ENCODE data around the gene MPP2. TPM values are rescaled to one million over a fixed set of nuclear protein-coding genes. Genes with fewer than 3 reads are reported as not detected.
"Not testable (repeated sequence)": the region's sequence is repeated elsewhere in the genome, so short reads cannot be mapped to it uniquely, and the experiment has no call there.

The MPP2 gene
- total RNA-seq, 4 donors from 2014 or later = 0.42 to 10.7 (median 3.7) TPM

DNA sequence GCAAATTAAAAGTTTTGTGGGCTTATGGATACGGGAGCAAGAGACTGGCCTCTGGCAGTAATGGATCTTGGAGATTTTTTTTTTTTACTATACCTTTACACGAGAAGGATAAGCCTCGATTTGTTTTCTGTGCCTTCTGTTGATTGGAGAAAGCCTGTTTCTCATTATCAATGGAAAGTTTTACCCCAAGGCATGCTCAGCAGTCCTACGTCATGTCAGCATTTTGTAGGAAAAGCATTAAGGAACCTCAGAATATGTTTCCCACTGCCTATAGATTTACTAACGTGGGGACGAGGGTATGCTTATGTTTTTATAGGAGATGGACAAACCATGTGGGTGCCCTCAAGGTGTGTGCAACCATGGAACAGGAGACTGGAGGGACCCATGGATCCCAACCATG is 33.5 kb downstream of the MPP2 start:
- no peak for DNase-seq (ENCODE audit: low spot score in 2 of 2)
- 53 to 63% methylated on average over 6 of the region's 6 CpGs for WGBS, 2 donors
- no peak for TF ChIP-seq POLR2A (IDR thresholded peaks at IDR 0.05)
- no peak overlapping the region for H3K4me3 ChIP-seq (ENCODE audit: low read depth, poor library complexity, severe bottlenecking)
- intact Hi-C loops (cut with DNase I; ENCODE audit: low total_unique reads) = no loop called here

DNA sequence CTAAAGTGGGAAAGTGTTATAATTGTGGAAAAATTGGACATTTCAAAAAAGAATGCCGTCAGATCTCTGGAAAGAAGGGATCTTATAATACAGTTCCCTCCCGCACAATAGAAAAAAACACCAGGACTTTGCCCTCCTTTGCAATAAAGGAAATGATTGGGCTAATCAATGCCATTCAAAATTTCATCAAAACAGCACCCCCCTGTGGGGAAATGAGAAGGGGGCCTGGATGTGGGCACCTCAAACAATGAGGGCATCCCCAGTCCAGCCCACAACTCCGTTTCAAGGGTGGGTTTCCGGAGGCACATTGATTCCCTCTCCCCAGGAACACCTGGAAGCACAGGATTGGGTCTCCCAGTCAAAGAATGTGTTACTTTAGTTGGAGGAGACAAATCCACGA is 34.2 kb downstream of the MPP2 start:
- TF ChIP-seq, protein P1, sequence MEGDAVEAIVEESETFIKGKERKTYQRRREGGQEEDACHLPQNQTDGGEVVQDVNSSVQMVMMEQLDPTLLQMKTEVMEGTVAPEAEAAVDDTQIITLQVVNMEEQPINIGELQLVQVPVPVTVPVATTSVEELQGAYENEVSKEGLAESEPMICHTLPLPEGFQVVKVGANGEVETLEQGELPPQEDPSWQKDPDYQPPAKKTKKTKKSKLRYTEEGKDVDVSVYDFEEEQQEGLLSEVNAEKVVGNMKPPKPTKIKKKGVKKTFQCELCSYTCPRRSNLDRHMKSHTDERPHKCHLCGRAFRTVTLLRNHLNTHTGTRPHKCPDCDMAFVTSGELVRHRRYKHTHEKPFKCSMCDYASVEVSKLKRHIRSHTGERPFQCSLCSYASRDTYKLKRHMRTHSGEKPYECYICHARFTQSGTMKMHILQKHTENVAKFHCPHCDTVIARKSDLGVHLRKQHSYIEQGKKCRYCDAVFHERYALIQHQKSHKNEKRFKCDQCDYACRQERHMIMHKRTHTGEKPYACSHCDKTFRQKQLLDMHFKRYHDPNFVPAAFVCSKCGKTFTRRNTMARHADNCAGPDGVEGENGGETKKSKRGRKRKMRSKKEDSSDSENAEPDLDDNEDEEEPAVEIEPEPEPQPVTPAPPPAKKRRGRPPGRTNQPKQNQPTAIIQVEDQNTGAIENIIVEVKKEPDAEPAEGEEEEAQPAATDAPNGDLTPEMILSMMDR (IDR thresholded peaks at IDR 0.05) = no peak
- no peak for TF ChIP-seq POLR2A (IDR thresholded peaks at IDR 0.05)
- 75 to 77% methylated on average over 5 of the region's 5 CpGs for WGBS, 2 donors
- no peak for DNase-seq (ENCODE audit: low spot score in 2 of 2)
- no peak overlapping the region for H3K4me3 ChIP-seq (ENCODE audit: low read depth, poor library complexity, severe bottlenecking)
- intact Hi-C loops (cut with DNase I; ENCODE audit: low total_unique reads) = no loop called here

DNA sequence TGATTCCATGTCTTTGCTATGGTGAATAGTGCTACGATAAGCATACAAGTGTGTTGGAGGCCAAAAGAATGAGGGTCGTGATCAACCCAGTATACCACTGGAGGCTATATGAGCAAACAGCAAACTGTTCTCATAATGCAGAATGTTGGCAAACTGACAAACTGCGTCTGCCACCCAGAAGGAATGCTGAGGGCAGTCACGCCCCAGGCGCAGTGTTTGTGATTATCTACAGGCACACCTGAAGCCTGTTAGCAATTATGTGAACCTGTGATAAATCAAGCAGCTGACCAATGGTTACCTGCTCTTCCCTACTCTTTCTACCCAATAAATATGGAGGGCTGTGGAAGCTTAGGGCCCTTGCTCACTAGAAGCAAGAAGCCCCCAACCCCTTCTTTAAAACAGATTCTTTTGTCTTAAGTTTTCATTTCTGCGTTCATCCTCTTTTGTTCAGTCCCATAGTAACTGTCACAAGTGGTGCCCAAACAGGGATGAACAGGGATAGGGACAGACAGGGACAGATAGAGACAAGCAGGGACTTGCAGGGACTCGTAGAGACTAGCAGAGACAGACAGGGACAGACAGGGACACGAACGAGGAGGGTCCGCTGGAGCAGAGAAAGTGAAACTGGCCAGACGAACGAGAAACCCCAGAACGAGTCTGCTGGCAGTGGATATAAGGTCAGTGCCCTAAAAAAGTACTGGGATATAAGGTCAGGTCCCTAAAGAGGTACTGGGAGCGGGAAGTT is 35.2 kb downstream of the MPP2 start:
- H3K4me3 ChIP-seq (ENCODE audit: low read depth, poor library complexity, severe bottlenecking) = no peak overlapping the region
- intact Hi-C loops (cut with DNase I; ENCODE audit: low total_unique reads) = no loop called here
- TF ChIP-seq, protein P1 (IDR thresholded peaks at IDR 0.05) = no peak
- TF ChIP-seq POLR2A (IDR thresholded peaks at IDR 0.05) = no peak
- 49 to 53% methylated on average over 14 of the region's 14 CpGs for WGBS, 2 donors
- no peak for DNase-seq (ENCODE audit: low spot score in 2 of 2)

DNA sequence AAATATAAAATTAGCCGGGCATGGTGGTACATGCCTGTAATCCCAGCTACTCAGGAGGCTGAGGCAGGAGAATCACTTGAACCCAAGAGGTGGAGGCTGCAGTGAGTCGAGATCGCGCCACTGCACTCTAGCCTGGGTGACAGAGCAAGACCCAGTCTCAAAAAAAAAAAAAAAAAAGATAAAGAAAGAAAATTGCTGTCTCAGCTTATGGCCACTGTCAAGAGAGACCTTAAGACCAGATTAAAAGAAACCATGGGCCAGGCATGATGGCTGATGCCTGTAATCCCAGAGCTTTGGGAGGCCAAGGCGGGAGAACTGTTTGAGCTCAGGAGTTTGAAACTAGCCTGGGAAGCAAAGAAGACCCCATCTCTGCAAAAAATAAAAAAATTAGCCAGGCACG is 38.3 kb downstream of the MPP2 start:
- intact Hi-C loops (cut with DNase I; ENCODE audit: low total_unique reads); H3K4me3 ChIP-seq (ENCODE audit: low read depth, poor library complexity, severe bottlenecking); DNase-seq (ENCODE audit: low spot score in 2 of 2): not testable (repeated sequence)
- 77 to 81% methylated on average over 6 of the region's 6 CpGs for WGBS, 2 donors

DNA sequence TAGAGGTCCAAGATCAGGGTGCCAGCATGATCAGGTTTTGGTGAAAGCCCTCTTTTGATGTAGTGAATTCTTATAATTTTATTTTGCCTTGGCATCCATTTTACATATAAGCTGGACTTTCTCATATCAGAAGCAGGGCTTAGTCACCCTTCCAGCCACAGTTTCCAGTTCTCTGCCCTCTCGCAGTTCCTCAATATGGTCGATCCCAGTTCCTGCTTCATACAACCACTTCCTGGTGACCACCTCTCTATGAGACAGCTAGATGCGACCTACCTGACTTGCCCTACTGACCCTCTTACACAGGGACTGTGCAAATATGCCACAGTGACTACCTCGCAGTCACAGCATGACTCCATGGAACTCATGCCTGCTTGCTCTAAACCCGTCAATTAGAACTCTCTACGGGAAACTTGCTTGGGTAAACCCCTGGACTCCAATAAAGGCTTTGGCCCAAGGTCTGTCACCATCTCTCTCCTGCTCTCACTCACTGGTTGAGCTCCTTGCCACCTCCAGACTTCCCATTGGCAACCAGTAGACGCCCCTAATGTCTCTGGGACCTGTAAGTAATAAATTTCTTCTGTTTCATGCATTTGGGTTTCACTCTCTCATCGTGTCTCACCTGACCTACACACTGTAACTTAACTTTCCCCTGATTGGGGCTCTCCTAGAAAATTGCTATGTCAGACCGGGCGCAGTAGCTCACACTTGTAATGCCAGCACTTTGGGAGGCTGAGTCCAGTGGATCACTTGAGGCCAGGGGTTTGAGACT is 38.9 kb downstream of the MPP2 start:
- TF ChIP-seq, protein P1 (IDR thresholded peaks at IDR 0.05) = no peak
- no peak for TF ChIP-seq POLR2A (IDR thresholded peaks at IDR 0.05)
- 87 to 88% methylated on average over 10 of the region's 10 CpGs for WGBS, 2 donors
- DNase-seq (ENCODE audit: low spot score in 2 of 2) = no peak
- no peak overlapping the region for H3K4me3 ChIP-seq (ENCODE audit: low read depth, poor library complexity, severe bottlenecking)
- intact Hi-C loops (cut with DNase I; ENCODE audit: low total_unique reads) = no loop called here

DNA sequence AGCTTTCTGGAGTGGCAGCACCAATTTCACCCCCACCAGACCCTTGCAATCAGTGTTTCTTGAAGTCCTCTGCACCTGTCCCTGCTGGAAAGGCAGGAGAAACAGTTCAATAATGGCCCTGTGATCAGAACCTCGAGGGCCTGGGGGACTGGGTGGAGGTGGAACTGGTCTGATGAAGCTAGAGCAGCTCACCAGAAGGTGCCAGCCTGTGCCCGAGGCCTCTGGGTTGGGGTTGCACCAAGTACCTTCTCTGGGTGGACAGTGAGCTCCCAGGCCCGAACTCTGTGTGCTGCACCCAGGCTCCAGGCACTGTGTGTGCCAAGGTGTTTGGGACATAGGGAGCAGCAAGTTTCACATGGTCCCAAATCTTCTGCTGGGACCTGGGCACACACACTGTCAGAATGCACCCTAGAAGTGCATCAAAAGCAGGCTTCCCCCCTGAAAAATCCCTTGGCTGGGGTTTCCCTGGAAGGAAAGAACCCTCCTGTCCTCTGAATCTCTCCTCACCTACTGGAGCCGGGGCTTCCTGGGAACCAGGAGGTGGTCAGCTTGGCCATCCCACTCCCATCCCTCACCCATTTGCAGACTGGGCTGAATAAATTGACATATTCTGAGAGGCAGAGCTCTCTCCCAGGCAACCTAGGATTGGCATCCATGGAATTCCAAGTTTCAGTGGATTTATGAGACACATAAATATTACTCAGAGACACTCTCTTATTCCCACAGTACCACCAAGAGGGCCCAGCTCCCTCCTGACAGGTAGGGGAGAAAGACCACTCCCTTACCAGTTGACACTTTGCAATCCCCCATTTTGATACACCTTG is 43.0 kb downstream of the MPP2 start:
- DNase-seq (ENCODE audit: low spot score in 2 of 2) = no peak
- no peak overlapping the region for H3K4me3 ChIP-seq (ENCODE audit: low read depth, poor library complexity, severe bottlenecking)
- 77 to 79% methylated on average over 4 of the region's 4 CpGs for WGBS, 2 donors
- TF ChIP-seq, protein P1 (IDR thresholded peaks at IDR 0.05) = no peak
- TF ChIP-seq POLR2A (IDR thresholded peaks at IDR 0.05) = no peak
- intact Hi-C loops (cut with DNase I; ENCODE audit: low total_unique reads) = no loop called here
